Kidney epithelial cell (primary cell): ENCODE data around the gene RASIP1. TPM values are rescaled to one million over a fixed set of nuclear protein-coding genes. Genes with fewer than 3 reads are reported as not detected.

Source experiments
- DNase-seq: peaks from one replicate; pipeline ENCODE4 v3.0.0-alpha.2; 2010; ENCODE audit warnings: low read depth
- H3K27me3 ChIP-seq: 2 replicates; pipeline ENCODE4 v1.6.0; 2011; ENCODE audit warnings: low read length; ENCODE audit not compliant: control insufficient read depth, insufficient read depth
- H3K36me3 ChIP-seq: 2 replicates; pipeline ENCODE4 v1.5.1; 2011; ENCODE audit warnings: low read length; ENCODE audit not compliant: control insufficient read depth, insufficient read depth
- H3K4me3 ChIP-seq: 2 replicates; pipeline ENCODE4 v1.5.1; 2011; ENCODE audit warnings: low read depth, mild to moderate bottlenecking, control low read depth, low read length
- total RNA-seq: library from RNA; depleted of rRNA; stranded (reverse); fragments of >200 nt; gene quantifications from 2 replicates; pipeline ENCODE4 v1.2.3, GENCODE V29; 2015
- TF ChIP-seq, protein P1 (sequence below): IDR thresholded peaks from 2 replicates; pipeline ENCODE4 v1.5.1; 2011; ENCODE audit warnings: mild to moderate bottlenecking, moderate library complexity, low read length, control low read depth, inconsistent platforms; ENCODE audit not compliant: insufficient read depth, poor library complexity, severe bottlenecking

RASIP1 gene
- total RNA-seq, 1 donor from 2014 or later, result 3.8 TPM

DNA sequence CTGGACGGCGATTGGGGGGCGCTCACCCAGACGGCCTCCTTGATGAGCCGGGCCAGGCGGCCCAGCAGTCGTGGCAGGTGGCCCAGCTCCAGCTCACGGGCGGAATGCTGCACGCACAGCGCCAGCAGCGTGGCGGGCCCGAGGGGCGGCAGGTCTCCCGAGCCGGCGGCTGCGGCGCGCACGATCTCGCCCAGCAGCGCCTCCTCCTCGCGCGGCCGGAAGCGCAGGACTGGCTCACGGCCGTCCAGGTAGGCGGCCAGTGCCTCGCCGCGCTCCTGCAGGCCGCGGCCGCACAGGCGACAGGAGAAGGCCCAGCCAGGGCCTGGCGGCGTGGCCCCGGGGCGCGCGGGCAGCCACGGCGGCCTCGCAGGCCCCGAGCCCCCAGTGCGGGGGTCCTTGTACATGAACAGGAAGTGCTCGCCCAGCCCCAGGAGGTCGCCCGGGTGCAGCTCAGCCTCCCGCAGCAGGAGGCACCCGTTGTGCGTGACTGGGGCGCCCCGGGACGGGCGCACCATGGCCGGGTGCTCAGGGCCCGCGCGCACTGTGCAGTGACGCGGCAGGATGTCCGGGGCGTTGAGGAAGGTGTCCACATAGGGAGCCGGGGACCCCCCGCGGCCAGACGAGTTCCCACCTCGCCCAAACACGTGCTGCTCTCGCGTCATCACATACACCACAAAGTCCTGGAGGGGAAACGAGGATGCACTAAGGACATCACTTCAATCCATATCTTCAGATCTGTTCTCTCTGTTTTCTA lies 11.3 kb downstream of the RASIP1 start:
- Histone ChIP-seq H3K36me3 (no peaks in the 10 kb centered on the region), H3K27me3 (no peaks in the 10 kb centered on the region), H3K4me3 (no peak overlapping the region)
- TF ChIP-seq, protein P1, sequence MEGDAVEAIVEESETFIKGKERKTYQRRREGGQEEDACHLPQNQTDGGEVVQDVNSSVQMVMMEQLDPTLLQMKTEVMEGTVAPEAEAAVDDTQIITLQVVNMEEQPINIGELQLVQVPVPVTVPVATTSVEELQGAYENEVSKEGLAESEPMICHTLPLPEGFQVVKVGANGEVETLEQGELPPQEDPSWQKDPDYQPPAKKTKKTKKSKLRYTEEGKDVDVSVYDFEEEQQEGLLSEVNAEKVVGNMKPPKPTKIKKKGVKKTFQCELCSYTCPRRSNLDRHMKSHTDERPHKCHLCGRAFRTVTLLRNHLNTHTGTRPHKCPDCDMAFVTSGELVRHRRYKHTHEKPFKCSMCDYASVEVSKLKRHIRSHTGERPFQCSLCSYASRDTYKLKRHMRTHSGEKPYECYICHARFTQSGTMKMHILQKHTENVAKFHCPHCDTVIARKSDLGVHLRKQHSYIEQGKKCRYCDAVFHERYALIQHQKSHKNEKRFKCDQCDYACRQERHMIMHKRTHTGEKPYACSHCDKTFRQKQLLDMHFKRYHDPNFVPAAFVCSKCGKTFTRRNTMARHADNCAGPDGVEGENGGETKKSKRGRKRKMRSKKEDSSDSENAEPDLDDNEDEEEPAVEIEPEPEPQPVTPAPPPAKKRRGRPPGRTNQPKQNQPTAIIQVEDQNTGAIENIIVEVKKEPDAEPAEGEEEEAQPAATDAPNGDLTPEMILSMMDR, result no peak
- no peak for DNase-seq

DNA sequence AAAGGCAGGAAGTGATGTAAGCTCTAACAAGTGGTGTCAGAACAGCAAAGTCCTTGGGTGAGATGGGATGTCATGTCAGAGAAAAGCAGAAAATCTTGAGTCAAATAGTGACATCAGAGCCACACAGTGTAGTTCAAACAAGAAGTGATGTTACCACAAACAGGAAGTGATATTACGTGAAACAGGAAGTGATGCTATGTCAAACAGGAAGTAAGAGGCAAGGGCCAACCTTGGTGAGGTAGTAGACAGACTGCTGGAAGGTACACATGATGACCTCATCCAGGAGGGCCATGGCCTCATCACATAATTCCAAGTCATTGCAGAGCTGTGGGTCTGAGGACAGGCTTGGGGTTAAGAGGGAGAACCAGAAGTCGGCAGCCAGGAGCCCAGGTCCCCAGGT lies 13.9 kb downstream of the RASIP1 start:
- H3K27me3 ChIP-seq, result no peaks in the 10 kb centered on the region
- DNase-seq, result no peak
- TF ChIP-seq, protein P1, result no peak
- H3K36me3 ChIP-seq, result no peaks in the 10 kb centered on the region
- no peak overlapping the region for H3K4me3 ChIP-seq

DNA sequence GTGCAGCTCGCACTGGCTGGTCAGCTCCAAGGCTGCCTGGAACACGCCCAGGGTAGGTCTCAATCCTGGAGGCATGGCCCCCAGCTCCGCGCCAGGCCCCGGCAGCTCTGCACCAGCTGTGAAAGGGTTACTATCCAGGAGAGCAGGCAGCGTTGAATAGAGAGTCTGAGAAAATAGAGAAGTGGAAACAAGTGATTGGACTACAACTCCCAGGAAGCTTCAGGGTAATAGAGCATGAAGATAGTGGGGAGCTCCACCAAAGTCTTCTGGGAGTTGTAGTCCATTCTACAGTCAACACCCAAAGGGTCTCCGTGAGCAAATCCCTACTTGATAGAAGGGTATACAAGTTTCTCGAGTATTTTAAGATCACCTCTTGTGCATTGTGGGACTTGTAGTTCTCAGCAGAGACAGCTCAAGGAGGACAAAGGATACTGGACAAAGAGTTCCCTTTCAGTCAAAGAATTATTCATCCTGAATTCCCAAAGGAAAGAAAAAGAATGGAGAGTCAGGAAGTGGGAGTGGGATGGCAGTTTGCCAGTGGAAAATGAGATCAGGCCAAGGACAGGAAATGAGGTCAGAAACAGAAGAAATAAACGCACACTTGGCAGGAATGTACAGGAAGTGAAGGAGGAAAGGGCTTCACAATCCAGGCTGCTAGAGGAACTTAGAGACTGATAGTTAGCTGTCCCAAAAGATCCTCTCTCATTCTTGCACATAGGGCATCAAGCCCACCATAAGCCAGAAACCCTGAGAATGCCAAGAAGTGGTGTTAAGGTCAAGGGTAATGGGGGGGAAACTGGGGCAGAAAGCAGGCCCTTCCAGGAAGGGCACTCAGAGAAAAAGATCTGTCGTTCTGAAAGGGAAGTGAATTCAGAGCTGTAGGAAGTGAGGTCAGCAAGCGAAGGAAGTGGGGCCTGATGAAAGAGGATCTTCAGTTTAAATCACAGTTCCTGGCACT lies 15.3 kb downstream of the RASIP1 start:
- no peak overlapping the region for H3K4me3 ChIP-seq
- H3K36me3 ChIP-seq, result no peaks in the 10 kb centered on the region
- TF ChIP-seq, protein P1, result no peak
- H3K27me3 ChIP-seq, result no peaks in the 10 kb centered on the region
- no peak for DNase-seq

DNA sequence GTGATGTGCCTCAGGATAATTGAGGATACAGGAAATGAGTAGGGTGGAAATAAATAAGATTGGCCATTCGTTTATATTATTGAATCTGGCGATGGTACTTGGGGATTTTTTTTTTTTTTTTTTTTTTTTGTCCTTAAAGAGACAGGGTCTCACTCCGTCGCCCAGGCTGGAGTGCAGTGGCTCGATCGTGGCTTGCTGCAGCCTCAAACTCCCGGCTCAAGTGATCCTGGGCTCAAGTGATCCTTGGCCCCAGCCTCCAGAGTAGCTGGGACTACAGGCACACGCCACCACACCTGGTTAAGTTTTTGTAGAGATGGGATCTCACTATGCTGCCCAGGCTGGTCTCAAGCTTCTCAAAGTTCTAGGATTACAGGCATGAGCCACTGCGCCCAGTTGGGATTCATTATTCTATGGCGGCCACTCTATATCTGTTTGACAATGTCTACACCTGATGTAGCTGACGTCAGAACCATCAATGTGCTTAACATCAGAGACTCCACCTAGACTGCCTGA lies 18.2 kb downstream of the RASIP1 start:
- H3K36me3 ChIP-seq, result no peaks in the 10 kb centered on the region
- H3K27me3 ChIP-seq, result no peaks in the 10 kb centered on the region
- H3K4me3 ChIP-seq, result no peak overlapping the region
- TF ChIP-seq, protein P1, result no peak
- DNase-seq, result no peak

DNA sequence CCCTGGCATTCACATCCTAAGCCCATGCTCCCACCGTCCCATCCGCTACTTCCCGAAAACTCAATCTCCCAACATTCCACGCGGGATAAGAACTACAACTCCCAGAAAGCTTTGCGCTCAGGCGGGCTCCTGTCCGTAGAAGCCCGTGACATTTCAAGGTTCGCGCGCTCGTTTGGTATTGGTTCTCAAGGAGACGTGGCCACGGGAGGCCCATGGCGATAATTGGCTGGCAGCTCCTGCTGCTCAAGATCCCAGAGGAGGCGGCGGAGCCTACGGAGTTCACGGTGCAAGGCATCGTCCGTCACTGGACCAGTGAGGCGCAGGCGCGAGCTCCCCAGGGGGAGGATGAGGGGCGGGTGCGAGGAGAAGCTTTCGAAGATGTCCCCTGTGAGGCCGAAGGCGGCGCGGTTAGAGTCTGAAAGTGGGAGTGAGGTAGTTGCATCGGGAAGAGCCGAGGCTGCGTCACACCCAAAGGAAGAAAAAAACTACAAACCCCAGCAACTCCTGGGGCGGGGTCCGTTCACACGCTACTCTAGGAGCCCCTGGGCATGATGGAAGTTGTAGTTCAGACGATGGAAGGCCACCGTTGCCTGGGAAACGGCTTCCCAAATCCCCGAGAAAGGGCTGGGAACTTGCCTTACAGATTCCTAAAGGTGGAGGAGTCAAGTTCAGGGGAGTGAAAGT lies 19.7 kb downstream of the RASIP1 start:
- peak; percentile 98 for DNase-seq
- peak overlapping the region; percentile 76 for H3K4me3 ChIP-seq
- TF ChIP-seq, protein P1, result no peak
- no peaks in the 10 kb centered on the region for H3K36me3 ChIP-seq
- no peaks in the 10 kb centered on the region for H3K27me3 ChIP-seq
